Measurements from ENCODE around the gene KCNH6.

KCNH6 gene

GRCh38 chr17:63523253-63523855 lies at the start of gene KCNH6:
Gene KCNH6 (plus strand): TSS chr17:63523358. CDS start chr17:63523414, 56 bp downstream.
- DNase-seq = no peak

GRCh38 chr17:63474174-63474573 lies 49.0 kb upstream of the KCNH6 start:
- DNase-seq = no peak

- no peak for DNase-seq
These were observed 48.3 kb upstream of the KCNH6 start for GRCh38 chr17:63474586-63475460.

GRCh38 chr17:63475491-63476412 lies 47.4 kb upstream of the KCNH6 start:
- no peak for DNase-seq

GRCh38 chr17:63476459-63476853 lies 46.7 kb upstream of the KCNH6 start:
- DNase-seq = peak; percentile 28

- peak; percentile 89 for DNase-seq
These were observed 46.2 kb upstream of the KCNH6 start, which contains the start of gene ACE for GRCh38 chr17:63476854-63477479. Gene ACE (plus strand): TSS chr17:63477061. CDS start chr17:63477095, 34 bp downstream.

- DNase-seq = peak; percentile 23
These were observed 45.4 kb upstream of the KCNH6 start for GRCh38 chr17:63477480-63478440.

- DNase-seq = peak; percentile 85
These were observed 44.2 kb upstream of the KCNH6 start for GRCh38 chr17:63478814-63479494.

- DNase-seq = no peak
These were observed 43.5 kb upstream of the KCNH6 start for GRCh38 chr17:63479495-63480184.

- DNase-seq = no peak
These were observed 42.9 kb upstream of the KCNH6 start for GRCh38 chr17:63480192-63480784.

- DNase-seq = peak; percentile 66
These were observed 42.2 kb upstream of the KCNH6 start for GRCh38 chr17:63480826-63481487.

GRCh38 chr17:63481488-63481870 lies 41.7 kb upstream of the KCNH6 start:
- DNase-seq = no peak

GRCh38 chr17:63482509-63482908 lies 40.6 kb upstream of the KCNH6 start:
- DNase-seq = no peak

GRCh38 chr17:63483038-63483437 lies 40.1 kb upstream of the KCNH6 start:
- DNase-seq = no peak

- no peak for DNase-seq
These were observed 39.2 kb upstream of the KCNH6 start for GRCh38 chr17:63483655-63484575.

- peak; percentile 35 for DNase-seq
These were observed 36.7 kb upstream of the KCNH6 start for GRCh38 chr17:63486317-63487013.

- DNase-seq = no peak
These were observed 36.2 kb upstream of the KCNH6 start for GRCh38 chr17:63487014-63487339.

- no peak for DNase-seq
These were observed 34.3 kb upstream of the KCNH6 start for GRCh38 chr17:63488851-63489250.

Data from RPMI8226 (cell line).